NCI-H524 (cell line): ENCODE results near the gene ANO1.
"Not testable (repeated sequence)": the region's sequence is repeated elsewhere in the genome, so short reads cannot be mapped to it uniquely, and the experiment has no call there.

Experiments
- DNase-seq, 2 experiments: peaks; one replicate each; lab custom pipeline; 2025; lab: John Stamatoyannopoulos, UW

Gene ANO1

GRCh38 chr11:70191495-70192140 is 113.5 kb downstream of the ANO1 start:
- DNase-seq: peak; percentile 43 to 69

- DNase-seq: peak in 1 of 2 experiments; percentile 9
Measured at GRCh38 chr11:70192666-70193410, 114.7 kb downstream of the ANO1 start.

GRCh38 chr11:70193411-70194292 is 115.5 kb downstream of the ANO1 start:
- no peak for DNase-seq

DNA sequence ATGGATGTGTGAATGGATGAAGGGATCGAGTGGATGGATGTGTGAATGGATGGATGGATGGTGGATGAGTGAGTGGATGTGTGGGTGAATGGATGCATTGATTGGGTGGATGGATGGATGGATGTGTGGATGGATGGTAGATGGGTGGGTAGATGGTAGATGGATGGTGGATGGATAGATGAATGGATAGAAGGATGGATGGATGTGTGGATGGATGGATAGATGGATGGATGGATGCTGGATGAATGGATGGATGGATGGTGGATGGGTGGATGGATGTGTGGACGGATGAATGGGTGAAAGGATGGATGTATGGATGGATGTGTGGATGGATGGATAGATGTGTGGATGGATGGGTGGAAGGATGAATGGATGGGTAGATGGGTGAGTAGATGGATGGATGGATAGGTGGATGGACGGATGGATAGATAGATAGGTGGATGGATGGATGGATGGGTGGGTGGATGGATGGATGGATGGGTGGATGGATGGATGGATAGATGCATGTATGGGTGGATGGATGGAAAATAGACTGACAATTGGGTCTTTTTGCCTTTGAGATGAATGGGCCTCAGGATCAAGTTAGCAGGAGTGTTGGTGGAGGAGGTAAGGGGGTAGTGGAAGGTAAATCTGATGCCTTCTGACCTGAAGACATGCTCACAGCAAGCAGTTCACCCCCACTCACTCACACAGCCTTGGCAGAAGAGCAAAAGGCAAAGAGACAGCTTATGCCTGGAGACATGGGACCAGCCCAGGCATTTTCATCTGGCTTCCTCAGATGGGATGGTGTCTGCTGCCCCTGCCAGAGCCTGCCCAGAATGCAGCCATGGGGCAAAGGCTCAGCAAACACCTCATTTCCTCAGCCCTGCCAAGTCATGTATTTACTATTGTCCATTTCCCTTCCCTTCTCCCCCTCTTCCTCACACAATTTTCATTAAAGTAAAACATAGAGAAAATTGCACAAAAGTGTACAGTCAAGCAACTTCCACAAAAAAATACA is 117.0 kb downstream of the ANO1 start:
- no peak for DNase-seq

- DNase-seq: no peak
Measured at GRCh38 chr11:70200212-70200844, 122.2 kb downstream of the ANO1 start.

- not testable (repeated sequence) for DNase-seq
Measured at GRCh38 chr11:70201047-70201446, 122.9 kb downstream of the ANO1 start.

- no peak for DNase-seq
Measured at GRCh38 chr11:70201882-70202861, 124.1 kb downstream of the ANO1 start.

GRCh38 chr11:70202920-70203750 is 125.0 kb downstream of the ANO1 start, which contains the start of gene FADD:
FADD (plus strand) TSS chr11:70203296; CDS start chr11:70203460, 164 bp downstream.
- DNase-seq: peak; percentile 58 to 91

- DNase-seq: no peak
Measured at GRCh38 chr11:70203751-70204465, 125.8 kb downstream of the ANO1 start.

DNA sequence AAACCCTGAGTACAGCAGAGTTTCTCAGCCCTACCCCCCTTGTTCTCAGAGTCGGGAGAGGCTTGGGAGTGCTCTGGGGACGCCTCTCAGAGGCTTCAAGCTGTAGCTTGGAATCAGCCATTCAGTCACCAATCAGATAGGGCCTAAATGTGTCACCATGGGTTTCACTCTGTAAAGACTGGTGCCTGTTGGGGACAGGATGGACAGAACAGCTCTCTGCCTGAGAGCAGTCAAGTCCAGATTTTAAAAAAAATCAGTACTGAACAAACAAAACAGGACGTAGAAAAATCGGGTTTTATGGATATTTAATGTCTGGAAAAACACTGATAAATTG is 126.3 kb downstream of the ANO1 start:
- no peak for DNase-seq

DNA sequence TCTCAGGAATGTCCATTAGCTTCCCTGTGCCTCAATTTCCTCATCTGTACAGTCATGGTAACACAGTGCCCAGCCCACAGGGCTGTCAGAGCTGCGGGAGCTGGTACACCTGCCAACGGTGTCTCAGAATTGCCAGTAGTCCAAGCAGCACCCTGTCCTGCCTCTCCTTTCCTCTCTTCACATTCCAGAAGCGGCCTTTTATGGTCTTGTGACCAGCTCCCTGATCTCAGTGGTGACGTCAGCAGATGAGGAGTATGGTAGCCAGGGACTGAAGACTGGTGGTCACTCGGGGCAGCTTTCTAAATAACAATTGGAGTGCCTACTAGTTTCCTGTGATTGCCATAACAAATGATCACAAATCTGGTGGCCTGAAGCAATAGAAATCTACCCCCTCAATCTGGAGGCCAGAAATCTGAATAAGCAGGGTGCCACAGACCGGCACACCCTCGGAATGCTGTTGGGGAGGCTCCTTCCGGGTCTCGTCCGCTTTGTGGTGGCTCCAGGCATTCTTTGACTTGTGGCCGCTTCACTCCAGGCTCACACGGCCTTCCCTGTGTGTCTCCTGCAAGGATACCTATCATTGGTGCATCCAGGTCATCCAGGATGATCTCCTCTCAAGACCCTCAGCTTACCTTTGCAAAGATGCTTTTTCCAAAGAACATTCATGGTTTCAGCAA is 127.1 kb downstream of the ANO1 start:
- DNase-seq: no peak

DNA sequence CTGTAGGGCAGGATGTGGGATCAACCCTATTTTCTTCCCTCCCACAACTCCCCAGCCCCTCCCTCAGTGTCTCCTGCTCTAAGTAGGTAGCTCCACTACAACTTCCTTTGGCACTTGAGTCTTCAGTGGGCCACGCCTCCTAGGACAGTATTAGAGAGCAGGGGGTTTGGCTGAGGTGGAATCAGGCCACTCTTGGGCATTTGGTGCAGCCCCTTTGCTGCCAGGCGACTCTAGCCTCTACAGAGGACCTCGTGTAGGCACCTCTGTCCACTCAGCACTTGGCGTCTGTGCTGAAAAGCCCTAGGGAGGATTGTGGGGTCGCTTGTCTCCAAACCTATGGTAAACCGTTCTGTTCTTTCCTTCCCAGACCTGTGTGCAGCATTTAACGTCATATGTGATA is 127.6 kb downstream of the ANO1 start:
- DNase-seq: no peak

DNA sequence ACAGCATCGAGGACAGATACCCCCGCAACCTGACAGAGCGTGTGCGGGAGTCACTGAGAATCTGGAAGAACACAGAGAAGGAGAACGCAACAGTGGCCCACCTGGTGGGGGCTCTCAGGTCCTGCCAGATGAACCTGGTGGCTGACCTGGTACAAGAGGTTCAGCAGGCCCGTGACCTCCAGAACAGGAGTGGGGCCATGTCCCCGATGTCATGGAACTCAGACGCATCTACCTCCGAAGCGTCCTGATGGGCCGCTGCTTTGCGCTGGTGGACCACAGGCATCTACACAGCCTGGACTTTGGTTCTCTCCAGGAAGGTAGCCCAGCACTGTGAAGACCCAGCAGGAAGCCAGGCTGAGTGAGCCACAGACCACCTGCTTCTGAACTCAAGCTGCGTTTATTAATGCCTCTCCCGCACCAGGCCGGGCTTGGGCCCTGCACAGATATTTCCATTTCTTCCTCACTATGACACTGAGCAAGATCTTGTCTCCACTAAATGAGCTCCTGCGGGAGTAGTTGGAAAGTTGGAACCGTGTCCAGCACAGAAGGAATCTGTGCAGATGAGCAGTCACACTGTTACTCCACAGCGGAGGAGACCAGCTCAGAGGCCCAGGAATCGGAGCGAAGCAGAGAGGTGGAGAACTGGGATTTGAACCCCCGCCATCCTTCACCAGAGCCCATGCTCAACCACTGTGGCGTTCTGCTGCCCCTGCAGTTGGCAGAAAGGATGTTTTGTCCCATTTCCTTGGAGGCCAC is 128.3 kb downstream of the ANO1 start:
- DNase-seq: no peak

DNA sequence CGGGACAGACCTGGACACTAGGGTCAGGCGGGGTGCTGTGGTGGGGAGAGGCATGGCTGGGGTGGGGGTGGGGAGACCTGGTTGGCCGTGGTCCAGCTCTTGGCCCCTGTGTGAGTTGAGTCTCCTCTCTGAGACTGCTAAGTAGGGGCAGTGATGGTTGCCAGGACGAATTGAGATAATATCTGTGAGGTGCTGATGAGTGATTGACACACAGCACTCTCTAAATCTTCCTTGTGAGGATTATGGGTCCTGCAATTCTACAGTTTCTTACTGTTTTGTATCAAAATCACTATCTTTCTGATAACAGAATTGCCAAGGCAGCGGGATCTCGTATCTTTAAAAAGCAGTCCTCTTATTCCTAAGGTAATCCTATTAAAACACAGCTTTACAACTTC is 128.9 kb downstream of the ANO1 start:
- no peak for DNase-seq

DNA sequence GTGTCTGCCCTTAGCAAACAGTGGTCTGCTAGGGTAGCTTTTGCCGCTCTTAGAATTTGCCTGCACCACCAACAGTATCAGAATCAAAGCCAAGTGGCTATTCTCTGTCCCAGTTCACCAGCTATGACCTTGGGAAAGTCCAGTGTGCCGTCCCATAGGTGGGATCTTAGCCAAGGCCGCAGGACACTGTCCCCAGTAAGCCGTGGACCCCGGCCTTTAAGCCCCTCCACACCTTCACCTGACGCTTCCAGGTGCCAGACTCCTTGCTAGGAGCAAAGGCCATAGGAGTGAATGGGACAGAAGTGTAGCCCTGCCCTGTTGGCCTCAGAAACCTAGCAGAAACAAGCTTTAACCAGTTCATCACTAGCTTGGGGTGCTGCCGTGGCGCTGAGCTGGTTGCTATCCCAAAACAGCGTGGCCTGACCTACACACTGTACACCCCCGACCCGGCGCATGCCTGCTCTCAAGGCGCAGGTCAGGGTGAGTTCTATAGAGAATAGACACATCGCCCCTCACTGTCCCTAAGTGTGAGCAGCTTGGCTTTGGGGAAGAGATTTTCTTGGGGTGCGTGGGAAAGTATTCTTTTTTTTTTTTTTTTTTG is 129.5 kb downstream of the ANO1 start:
- DNase-seq: no peak

- DNase-seq: no peak
Measured at GRCh38 chr11:70209391-70209912, 131.3 kb downstream of the ANO1 start.
